GM21529 (cell line): ENCODE measurements around the gene ZNF521.

Experiments used
- ATAC-seq: cut with Tn5 transposase; IDR thresholded peaks from one replicate; pipeline ENCODE4 v1.9.1; 2021; ENCODE audit not compliant: unreplicated experiment

The ZNF521 gene

DNA sequence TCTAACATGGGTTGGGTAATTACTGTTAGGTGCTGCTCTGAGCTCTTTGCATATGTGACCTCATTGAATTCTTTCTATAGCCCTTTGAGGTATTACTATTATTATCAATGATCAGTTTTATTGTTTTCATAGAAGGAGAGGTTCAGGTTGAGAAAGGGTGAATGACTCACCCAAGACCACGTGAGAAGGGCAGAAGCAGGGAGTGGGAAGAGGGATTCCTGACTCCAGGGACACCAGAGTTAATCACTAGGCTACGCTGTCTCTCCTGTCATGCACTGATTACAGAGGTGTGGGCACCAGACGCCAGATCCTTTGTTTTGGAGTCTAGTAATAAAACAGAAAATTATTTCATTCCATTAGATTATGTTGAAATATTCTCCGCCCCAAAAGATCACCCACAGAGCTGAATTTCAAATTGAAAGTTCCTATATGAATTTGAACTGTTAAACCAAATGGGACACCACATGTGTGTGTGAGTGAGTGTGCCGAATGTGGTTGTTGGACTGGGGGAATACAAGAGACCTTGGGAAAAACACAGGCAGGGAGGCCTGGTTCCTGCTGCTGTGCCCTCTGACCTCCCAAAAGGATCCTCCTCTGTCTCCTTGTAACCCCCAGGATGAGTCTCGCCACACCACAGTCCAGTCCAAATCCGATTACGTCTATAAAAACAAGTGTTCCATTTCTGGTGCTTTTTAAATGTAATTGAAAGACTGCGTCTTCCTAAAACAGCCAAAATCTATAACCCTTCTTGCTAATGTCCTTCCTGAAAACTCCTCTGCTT, 215.4 kb downstream of the ZNF521 start:
- no peak for ATAC-seq

- ATAC-seq, result no peak
Measured at GRCh38 chr18:25134861-25135260, 217.1 kb downstream of the ZNF521 start.

- ATAC-seq, result no peak
Measured at GRCh38 chr18:25133879-25134278, 218.1 kb downstream of the ZNF521 start.

DNA sequence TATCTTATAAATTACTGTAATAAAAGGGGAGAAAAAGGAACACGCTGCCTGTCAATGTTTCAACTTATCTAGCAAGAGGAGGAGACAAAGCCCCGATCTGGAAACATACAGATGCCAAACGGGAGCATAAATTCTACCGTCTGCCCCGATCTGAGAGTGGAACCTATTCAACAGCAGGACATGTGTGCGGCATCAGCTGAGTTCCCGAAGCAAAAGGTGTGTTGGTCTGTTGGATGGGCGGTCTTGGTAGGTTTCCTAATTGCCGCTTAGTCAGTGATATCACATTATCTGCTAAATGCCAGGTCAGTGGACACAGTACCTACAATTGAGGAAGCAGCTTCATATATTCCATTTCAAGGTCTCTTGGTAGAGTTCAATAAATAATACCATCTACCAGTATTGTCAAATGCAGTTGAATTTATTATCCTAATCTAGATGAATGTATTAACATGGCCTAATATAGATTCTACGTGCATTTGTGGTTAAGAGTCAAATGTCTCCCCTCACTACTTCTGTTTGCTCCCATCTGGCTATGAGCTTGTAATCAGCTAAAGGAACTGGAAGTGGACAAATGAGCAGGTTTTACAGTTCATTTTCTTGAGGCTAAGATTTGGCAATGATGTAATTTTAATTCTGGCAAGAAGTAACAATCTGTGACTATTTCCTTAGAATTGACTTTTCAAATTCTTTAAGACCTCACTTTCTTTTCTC, 219.0 kb downstream of the ZNF521 start:
- ATAC-seq, result no peak

GRCh38 chr18:25126751-25127150, 225.2 kb downstream of the ZNF521 start:
- ATAC-seq, result no peak

DNA sequence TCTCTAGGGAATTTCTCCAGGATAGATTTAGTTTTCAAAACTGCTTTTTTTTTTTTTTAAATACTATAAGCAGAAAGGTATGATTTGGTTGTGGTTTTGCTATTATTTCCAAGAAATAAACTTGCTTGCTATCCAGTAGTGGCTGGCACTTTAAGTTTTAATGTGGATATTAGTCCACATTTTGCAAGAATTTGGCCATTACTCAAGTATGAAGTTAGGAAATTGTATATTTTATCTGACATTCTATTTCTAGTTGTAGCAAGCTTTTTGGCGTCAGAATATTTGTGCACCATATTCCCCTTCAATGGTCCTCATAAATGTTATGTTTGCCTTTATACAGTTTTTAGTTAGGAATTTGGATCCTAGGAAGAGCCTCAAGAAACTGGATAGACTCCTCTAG, 226.3 kb downstream of the ZNF521 start:
- ATAC-seq, result no peak

DNA sequence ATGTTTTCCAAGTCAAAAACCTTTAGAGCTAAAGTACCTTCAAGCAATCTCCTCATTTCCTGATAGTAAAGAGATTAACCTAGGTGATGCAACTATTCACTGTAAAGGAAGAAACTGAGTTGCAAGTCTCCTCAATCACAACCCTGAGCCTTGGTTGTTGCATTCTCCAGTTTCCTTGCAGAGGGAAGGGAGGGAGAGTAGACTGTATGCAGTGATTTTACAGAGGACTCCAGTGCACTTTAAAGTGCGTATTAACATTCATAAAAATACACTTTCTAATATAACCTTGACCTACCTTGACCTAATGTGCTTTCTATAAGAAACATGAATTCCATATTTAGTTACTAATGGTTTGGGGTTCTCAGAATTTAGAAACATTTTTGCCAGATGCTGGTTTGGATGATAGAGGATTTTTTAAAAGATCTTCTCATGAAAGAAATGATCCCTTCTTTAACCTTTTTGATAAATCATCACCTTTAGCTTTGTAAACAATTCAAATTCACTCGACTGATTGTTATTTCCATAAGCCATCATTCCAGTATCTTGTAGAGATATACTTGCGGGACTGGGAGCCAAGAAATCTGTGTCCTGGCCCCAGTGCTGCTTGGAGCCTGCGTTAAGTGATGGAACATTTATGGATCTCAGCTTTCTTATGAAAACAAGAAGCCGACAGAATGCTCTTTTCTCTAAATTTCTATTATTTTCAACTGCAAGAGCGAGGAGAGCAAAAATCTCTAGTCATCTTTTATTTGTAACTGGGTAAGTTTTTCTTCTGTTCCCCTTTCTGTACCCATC, 228.3 kb downstream of the ZNF521 start:
- no peak for ATAC-seq

GRCh38 chr18:25121442-25121841, 230.5 kb downstream of the ZNF521 start:
- ATAC-seq, result no peak

DNA sequence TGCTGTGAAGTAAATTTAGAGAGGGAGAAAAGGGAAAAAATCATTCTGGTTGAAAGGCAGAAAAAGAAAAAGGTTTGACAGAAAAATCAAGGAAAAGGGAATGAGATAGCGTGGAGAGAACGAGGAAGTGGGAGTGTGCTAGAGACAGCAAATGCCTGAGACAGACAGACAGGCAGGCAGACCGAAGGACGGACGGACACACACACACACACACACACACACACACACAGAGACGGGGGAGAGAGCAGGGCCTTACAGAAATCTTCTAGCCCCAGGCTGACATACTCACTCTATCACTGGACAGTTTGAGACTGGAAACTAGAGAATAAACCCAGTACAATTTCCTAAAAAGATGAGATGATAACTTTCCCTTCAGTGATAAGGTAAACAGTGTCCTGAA, 238.4 kb downstream of the ZNF521 start:
- no peak for ATAC-seq

GRCh38 chr18:25112821-25113434, 239.0 kb downstream of the ZNF521 start:
- ATAC-seq, result no peak

- ATAC-seq, result no peak
Measured at GRCh38 chr18:25111377-25112288, 240.3 kb downstream of the ZNF521 start.

DNA sequence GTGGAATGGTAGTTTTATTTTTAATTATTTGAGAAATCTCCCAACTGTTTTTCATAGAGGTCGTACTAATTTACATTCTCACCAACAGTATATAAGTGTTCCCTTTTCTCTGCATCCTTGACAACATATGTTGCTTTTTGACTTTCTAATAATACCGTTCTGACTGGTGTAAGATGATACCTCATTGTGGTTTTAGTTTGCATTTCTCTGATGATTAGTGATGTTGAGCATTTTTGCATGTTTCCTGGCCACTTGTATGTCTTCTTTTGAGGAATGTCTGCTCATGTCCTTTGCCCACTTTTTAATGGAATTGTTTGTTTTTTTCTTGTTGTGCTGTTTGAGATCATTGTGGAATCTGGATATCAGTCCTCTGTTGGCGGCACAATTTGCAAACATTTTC, 242.5 kb downstream of the ZNF521 start:
- no peak for ATAC-seq

DNA sequence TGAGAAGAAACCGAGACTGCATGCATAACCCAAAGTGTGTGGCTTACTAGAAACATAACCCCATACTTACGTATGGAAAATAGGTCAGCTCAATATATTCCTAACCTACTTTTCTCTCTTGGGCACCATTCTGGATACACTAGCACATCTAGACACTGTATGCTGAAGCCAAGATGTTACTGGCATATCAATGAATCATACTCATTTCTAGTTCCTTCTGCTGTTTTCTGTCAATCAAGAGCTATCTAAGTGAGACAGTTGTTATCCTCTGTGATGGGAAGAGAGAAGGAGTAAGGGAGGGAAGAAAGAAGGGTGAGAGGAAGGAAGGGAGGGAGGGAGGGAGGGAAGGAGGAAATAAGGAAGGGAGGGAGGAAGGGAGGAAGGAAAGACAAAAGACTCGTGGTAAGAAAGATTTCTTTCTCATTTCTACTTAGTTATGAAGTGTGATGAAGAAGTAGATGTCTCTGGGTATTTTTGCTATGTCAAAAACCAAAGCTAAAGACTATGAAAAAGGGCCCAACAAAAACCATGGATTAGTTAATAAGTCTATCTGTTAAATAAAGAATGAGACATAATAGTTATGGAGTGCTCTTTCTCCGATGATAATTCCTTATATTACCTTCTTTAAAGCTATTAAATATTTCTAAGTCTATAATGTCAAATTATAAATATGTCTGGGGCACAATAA, 248.4 kb downstream of the ZNF521 start:
- ATAC-seq, result no peak

DNA sequence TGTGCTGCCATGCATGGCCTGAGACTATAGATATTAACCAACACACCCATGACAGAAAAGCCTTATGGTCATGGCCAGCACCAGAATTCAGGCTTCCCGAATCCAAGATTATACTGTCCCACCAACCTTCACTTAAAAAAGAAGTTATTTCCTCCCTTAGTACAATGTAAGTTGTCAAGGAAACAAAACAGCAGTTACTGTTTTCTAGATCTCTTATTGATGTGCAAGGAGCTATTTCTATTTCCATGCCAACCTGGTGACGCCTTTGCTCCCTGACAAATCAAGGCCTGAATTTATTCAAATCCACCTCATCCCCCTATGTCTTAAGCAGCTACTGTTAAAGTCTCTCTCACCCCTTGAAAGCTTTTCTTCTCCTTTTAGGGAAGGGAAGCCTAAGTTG, 249.3 kb downstream of the ZNF521 start:
- ATAC-seq, result no peak

- no peak for ATAC-seq
Measured at GRCh38 chr18:25100418-25100817, 251.5 kb downstream of the ZNF521 start.

DNA sequence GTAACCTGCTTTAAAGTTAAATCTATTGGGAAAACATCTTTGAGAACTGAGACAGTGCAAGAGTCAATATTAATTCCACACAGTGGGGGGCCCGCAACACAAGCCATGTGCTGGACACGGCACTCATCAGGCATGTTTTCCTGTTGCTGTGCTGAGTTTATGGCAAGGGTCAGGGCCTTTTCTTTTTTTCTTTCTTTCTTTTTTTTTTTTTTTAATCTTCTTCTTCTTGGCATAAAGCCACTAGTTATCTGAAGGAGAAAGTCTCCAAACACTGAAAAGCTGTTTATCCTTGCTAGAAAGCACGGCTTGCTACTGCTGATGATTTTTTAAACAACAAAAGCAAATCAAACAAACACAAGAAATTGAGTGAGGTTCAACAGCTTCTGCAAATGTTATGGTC, 252.1 kb downstream of the ZNF521 start:
- no peak for ATAC-seq

- ATAC-seq, result no peak
Measured at GRCh38 chr18:25097569-25098056, 254.4 kb downstream of the ZNF521 start.

GRCh38 chr18:25097057-25097456, 254.9 kb downstream of the ZNF521 start:
- no peak for ATAC-seq

GRCh38 chr18:25093141-25093540, 258.8 kb downstream of the ZNF521 start:
- no peak for ATAC-seq

- ATAC-seq, result no peak
Measured at GRCh38 chr18:25089470-25089869, 262.5 kb downstream of the ZNF521 start.
